ENCODE results near the gene TRMT10B. TPM values are rescaled to one million over a fixed set of nuclear protein-coding genes. Genes with fewer than 3 reads are reported as not detected.

The TRMT10B gene
- total RNA-seq, 1 experiment from 2014 or later, result 5.7 TPM

DNA sequence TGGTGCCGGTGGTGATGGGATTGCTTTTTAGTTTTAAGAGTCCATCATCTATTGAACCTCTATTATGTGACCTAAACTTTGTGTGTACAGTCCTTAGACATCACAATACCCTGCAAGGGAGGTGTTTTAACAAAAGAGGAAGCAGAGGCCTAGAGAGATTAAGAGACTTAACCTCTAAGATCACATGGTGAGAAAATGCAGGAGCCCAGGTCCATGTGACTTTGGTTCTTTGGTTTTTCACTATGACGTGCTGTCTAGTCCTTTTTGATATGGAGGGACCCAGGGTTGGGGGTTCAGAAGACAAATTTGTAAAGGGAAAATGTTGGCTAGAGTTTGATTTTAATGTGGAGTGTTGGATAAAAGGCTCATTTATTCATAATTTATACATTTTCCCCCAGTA, 34.1 kb upstream of the TRMT10B start:
- Histone ChIP-seq H2AK5ac (ENCODE audit: insufficient read length, low read length) (no peak overlapping the region), H3K27me3 (ENCODE audit: insufficient read depth, low read length) (no peaks in the 10 kb centered on the region), H3K14ac (ENCODE audit: insufficient read depth, low read length) (no peak overlapping the region), H3K27ac (ENCODE audit: insufficient read length, low read depth, low read length) (no peak overlapping the region), H2BK12ac (ENCODE audit: insufficient read length, low read depth, low read length) (no peak overlapping the region), H3K9ac (ENCODE audit: extremely low read depth, insufficient read length, low read length) (no peak overlapping the region), H3K23me2 (ENCODE audit: insufficient read length, low read depth, low read length, poor library complexity, severe bottlenecking) (no peaks in the 10 kb centered on the region), H4K91ac (ENCODE audit: insufficient read length, low read depth, low read length) (no peak overlapping the region), H2AFZ (ENCODE audit: low read length) (no peak overlapping the region), H3T11ph (ENCODE audit: low read length) (no peak overlapping the region), H3K79me2 (ENCODE audit: insufficient read depth, low read length) (no peaks in the 10 kb centered on the region), H2BK120ac (ENCODE audit: low read depth, low read length, poor library complexity, severe bottlenecking) (no peak overlapping the region), H3K4me2 (ENCODE audit: insufficient read depth, insufficient read length, low read length) (no peak overlapping the region), H3K18ac (ENCODE audit: insufficient read length, low read depth, low read length) (no peak overlapping the region), H4K20me1 (ENCODE audit: control insufficient read depth, insufficient read depth, insufficient read length) (no peaks in the 10 kb centered on the region), H2BK15ac (ENCODE audit: low read depth, low read length) (no peak overlapping the region), H3K23ac (ENCODE audit: insufficient read length, low read depth, low read length) (no peak overlapping the region), H3K9me3 (ENCODE audit: control insufficient read depth, low read depth, low read length) (no peaks in the 10 kb centered on the region), H4K5ac (ENCODE audit: insufficient read length, low read depth, low read length) (no peak overlapping the region), H3K56ac (ENCODE audit: insufficient read length, low read depth, low read length) (no peak overlapping the region), H3K79me1 (ENCODE audit: insufficient read depth, low read depth, low read length, poor library complexity, severe bottlenecking) (no peaks in the 10 kb centered on the region), H2BK5ac (ENCODE audit: insufficient read length, low read length) (no peak overlapping the region), H2BK20ac (ENCODE audit: low read depth, low read length, poor library complexity, severe bottlenecking) (no peak overlapping the region), H3K4me1 (ENCODE audit: insufficient read depth, low read length) (no peaks in the 10 kb centered on the region), H3K4ac (ENCODE audit: low read depth, low read length) (no peak overlapping the region), H4K8ac (replicated peaks; ENCODE audit: insufficient read length, low read depth, low read length) (no peak overlapping the region)
- WGBS (ENCODE audit: extremely low coverage, insufficient read length, low lambda C conversion rate), result no CpG with 5 or more reads among the region's 2 CpGs
- Mint-ChIP-seq H3K27ac (no peak overlapping the region; a peak in 1 of 7 replicates), H3K4me3 (no peak overlapping the region), H3K36me3 (ENCODE audit: insufficient read depth in 1 of 3, low read depth in 3 of 3) (no peaks in the 10 kb centered on the region), H3K4me1 (no peaks in the 10 kb centered on the region; a peak in 1 of 4 replicates), H3K27me3 (ENCODE audit: low read depth) (peaks cover 4% of the 10 kb centered on the region), H3K9me3 (no peaks in the 10 kb centered on the region)
- no peak for TF ChIP-seq CTCF (conservative IDR thresholded peaks at IDR 0.05)
- no peak for DNase-seq
